GM12892 (cell line): Measurements from ENCODE around the gene IKZF1.

Experiments used
- POLR2A ChIP-seq: IDR thresholded peaks from 2 replicates; pipeline ENCODE4 v1.6.1; 2011; ENCODE audit warnings: low read depth, low read length, control low read depth
- POLR2AphosphoS5 ChIP-seq: IDR thresholded peaks from 2 replicates; pipeline ENCODE4 v1.6.1; 2011; ENCODE audit warnings: low read depth, low read length, control low read depth

- TF ChIP-seq POLR2AphosphoS5 (no peak), POLR2A (no peak)
Measured at GRCh38 chr7:50304129-50304910, at the start of gene IKZF1.
